DOHH2 (cell line): ENCODE measurements around the gene PREX1.

Source experiments
- H3F3A ChIP-seq: fragments of 200-600 bp; sonication (generic), shearing (Covaris generic); 2 replicates; pipeline ENCODE4 v1.6.0; 2016; ENCODE audit warnings: antibody characterized with exemption, mild to moderate bottlenecking; ENCODE audit not compliant: control insufficient read depth, insufficient read depth
- H3K27ac ChIP-seq: fragments of 200-600 bp; sonication (generic); 2 replicates; pipeline ENCODE4 v1.5.1; 2014; ENCODE audit warnings: low read depth, mild to moderate bottlenecking, low read length, moderate library complexity
- H3K27me3 ChIP-seq: fragments of 200-600 bp; sonication (generic); 2 replicates; pipeline ENCODE4 v1.6.1; 2014; ENCODE audit warnings: mild to moderate bottlenecking, low read length, mixed read lengths; ENCODE audit not compliant: control insufficient read depth
- H3K36me3 ChIP-seq: fragments of 200-600 bp; sonication (generic); 2 replicates; pipeline ENCODE4 v1.6.1; 2014; ENCODE audit warnings: mild to moderate bottlenecking, low read length, moderate library complexity, mixed read lengths; ENCODE audit not compliant: control insufficient read depth
- H3K4me1 ChIP-seq: fragments of 200-600 bp; sonication (generic); 2 replicates; pipeline ENCODE4 v1.6.1; 2014; ENCODE audit warnings: mild to moderate bottlenecking, low read length, mixed read lengths; ENCODE audit not compliant: control insufficient read depth
- H3K4me2 ChIP-seq: fragments of 200-600 bp; sonication (generic); 2 replicates; pipeline ENCODE4 v1.6.0; 2014; ENCODE audit warnings: mild to moderate bottlenecking, low read length, moderate library complexity
- H3K4me3 ChIP-seq: fragments of 200-600 bp; sonication (generic); 2 replicates; pipeline ENCODE4 v1.5.1; 2014; ENCODE audit warnings: mild to moderate bottlenecking, low read length, mixed read lengths
- H3K79me2 ChIP-seq: fragments of 200-600 bp; sonication (generic); 2 replicates; pipeline ENCODE4 v1.6.1; 2014; ENCODE audit warnings: mild to moderate bottlenecking, low read length, mixed read lengths; ENCODE audit not compliant: control insufficient read depth
- H3K9me2 ChIP-seq: fragments of 200-600 bp; sonication (generic); replicated peaks from 2 replicates; pipeline ENCODE4 v1.6.1; 2014; ENCODE audit warnings: mild to moderate bottlenecking, low read length, mixed read lengths; ENCODE audit not compliant: control insufficient read depth
- H3K9me3 ChIP-seq: fragments of 200-600 bp; sonication (generic); 2 replicates; pipeline ENCODE4 v1.6.1; 2014; ENCODE audit warnings: antibody characterized with exemption, low read length, mixed read lengths; ENCODE audit not compliant: control insufficient read depth, insufficient read depth
- H4K20me1 ChIP-seq: fragments of 200-600 bp; sonication (generic); 2 replicates; pipeline ENCODE4 v1.6.0; 2014; ENCODE audit warnings: low read depth, mild to moderate bottlenecking, antibody characterized with exemption, low read length, moderate library complexity; ENCODE audit not compliant: control insufficient read depth, insufficient read depth
- EZH2phosphoT487 ChIP-seq: fragments of 200-600 bp; sonication (generic); IDR thresholded peaks from 2 replicates; pipeline ENCODE4 v1.6.1; 2017; ENCODE audit warnings: borderline replicate concordance, mild to moderate bottlenecking, antibody characterized with exemption, low read length, moderate library complexity, mixed read lengths
- TF ChIP-seq, protein P1 (sequence below): fragments of 200-600 bp; sonication (generic); IDR thresholded peaks from one replicate; pipeline ENCODE4 v1.5.1; 2014; ENCODE audit warnings: antibody characterized with exemption, mild to moderate bottlenecking, low read depth, low read length; ENCODE audit not compliant: poor library complexity, severe bottlenecking

The PREX1 gene

DNA sequence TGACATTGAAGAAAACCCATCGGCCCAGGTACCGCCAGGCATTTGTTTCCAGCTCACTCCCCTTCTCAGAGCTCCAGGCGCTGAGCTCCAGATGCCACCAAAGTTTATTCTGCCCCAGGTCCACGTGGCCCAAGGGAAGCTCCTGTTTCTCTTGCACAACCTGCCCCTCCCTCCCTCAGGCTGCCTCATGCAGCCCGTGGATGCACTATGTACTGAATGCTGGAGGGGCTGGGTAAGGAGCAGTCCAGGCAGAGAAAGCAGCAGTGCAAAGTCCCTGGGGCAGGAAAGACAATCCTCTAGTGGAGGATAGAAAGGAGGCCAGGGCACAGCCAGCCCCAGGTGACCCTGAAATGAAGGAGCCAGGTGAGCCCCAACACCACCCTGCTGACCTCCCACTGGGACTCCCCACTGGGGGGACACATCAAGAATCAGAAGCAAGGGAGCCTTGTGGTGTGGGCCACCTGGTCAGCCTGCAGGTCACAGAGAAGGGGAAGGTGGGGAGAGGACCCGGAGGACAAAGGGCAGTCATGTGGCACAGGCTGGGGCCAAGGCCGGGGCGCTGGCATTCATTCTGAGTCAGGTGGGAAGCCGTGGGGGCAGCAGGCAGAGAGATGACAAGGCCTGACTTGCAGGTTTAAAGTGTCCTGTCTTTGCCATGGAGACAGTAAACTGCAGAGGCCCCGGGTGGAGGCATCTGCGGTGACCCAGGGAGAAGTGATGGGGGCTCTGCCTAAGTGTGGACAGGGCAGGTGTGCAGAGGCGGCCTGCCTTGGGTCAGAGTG lies 230.1 kb downstream of the PREX1 start:
- Histone ChIP-seq H3K4me2 (no peak overlapping the region), H3K79me2 (no peaks in the 10 kb centered on the region), H3K27me3 (no peaks in the 10 kb centered on the region), H3K4me3 (no peak overlapping the region), H4K20me1 (no peaks in the 10 kb centered on the region), H3K36me3 (no peaks in the 10 kb centered on the region), H3K4me1 (no peaks in the 10 kb centered on the region), H3K27ac (no peak overlapping the region), H3K9me2 (no peaks in the 10 kb centered on the region), H3F3A (no peaks in the 10 kb centered on the region), H3K9me3 (no peaks in the 10 kb centered on the region)
- TF ChIP-seq, protein P1, sequence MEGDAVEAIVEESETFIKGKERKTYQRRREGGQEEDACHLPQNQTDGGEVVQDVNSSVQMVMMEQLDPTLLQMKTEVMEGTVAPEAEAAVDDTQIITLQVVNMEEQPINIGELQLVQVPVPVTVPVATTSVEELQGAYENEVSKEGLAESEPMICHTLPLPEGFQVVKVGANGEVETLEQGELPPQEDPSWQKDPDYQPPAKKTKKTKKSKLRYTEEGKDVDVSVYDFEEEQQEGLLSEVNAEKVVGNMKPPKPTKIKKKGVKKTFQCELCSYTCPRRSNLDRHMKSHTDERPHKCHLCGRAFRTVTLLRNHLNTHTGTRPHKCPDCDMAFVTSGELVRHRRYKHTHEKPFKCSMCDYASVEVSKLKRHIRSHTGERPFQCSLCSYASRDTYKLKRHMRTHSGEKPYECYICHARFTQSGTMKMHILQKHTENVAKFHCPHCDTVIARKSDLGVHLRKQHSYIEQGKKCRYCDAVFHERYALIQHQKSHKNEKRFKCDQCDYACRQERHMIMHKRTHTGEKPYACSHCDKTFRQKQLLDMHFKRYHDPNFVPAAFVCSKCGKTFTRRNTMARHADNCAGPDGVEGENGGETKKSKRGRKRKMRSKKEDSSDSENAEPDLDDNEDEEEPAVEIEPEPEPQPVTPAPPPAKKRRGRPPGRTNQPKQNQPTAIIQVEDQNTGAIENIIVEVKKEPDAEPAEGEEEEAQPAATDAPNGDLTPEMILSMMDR: no peak
- no peak for TF ChIP-seq EZH2phosphoT487

DNA sequence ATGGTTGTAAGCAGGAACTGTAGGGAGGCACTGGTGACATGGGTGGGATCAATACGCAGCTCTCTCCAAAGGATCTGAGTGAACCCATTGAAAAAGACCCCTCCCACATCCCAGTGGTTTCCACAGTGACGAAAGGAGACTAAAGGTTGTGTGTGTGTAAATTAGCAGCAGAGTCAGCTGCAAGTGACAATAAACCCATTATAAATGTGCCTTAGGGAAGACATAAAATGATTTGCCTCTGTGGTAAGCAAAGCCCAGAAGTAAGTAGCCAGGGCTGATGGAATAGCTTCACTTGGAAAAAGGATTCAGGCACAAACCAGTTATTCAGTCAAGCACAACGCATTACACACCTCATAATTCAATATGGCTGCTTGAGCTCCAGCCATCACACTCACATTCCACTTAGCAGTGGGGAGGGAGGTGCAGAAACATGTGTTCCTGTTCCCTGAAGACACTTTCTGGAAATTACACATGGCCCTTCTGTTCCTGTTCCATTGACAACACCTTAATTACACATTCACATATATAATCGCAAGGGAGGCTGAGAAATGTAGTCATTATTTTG lies 231.4 kb downstream of the PREX1 start:
- no peaks in the 10 kb centered on the region for H4K20me1 ChIP-seq
- H3K79me2 ChIP-seq: no peaks in the 10 kb centered on the region
- no peak for TF ChIP-seq EZH2phosphoT487
- TF ChIP-seq, protein P1: no peak
- H3K9me2 ChIP-seq: no peaks in the 10 kb centered on the region
- H3K27me3 ChIP-seq: no peaks in the 10 kb centered on the region
- no peaks in the 10 kb centered on the region for H3K36me3 ChIP-seq
- H3K4me2 ChIP-seq: no peak overlapping the region
- H3K4me1 ChIP-seq: no peaks in the 10 kb centered on the region
- H3K9me3 ChIP-seq: no peaks in the 10 kb centered on the region
- no peak overlapping the region for H3K4me3 ChIP-seq
- H3F3A ChIP-seq: no peaks in the 10 kb centered on the region
- H3K27ac ChIP-seq: no peak overlapping the region

DNA sequence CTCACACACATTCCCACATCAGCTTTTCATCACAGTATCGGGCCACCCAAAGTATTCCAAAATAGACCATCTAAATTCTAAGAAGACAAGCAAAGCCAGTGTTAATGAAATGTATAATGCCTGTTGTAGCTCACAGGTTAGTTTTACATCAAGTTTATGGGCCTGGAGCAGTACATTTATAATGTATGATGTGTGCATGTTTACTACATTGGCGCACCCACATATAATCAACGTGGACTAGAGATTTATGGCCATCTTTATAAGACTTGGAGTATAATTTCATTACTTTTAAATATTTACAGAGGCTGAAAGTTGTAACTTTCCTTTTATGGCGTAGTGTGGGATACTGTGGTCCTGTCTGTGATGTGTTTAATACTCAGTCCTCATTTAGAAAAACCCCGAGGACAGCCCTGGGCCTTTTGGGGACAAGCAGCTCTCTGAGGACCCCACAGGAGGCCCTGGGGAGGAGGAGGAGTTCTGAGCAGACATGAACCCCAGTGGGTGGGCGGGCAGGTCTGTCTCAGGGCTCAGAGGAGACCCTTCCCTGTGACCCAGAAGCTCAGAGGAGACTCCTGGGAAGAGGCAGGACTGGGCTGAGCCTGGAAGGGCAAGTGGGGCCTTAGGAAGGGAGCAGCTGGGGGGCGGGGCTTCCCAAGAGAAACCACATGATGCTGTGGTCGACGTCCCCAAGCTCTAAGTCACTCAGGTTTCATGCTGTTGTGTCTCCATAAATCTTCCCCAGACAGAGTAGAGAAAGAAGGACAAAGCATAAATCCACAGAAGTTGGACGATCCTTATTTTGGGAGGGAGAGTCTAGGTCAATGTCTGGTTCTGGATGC lies 232.1 kb downstream of the PREX1 start:
- no peaks in the 10 kb centered on the region for H4K20me1 ChIP-seq
- H3K36me3 ChIP-seq: no peaks in the 10 kb centered on the region
- no peaks in the 10 kb centered on the region for H3K4me1 ChIP-seq
- H3K4me2 ChIP-seq: no peak overlapping the region
- no peaks in the 10 kb centered on the region for H3K27me3 ChIP-seq
- no peaks in the 10 kb centered on the region for H3K79me2 ChIP-seq
- no peak for TF ChIP-seq EZH2phosphoT487
- TF ChIP-seq, protein P1: no peak
- H3F3A ChIP-seq: no peaks in the 10 kb centered on the region
- no peak overlapping the region for H3K4me3 ChIP-seq
- H3K9me2 ChIP-seq: no peaks in the 10 kb centered on the region
- no peak overlapping the region for H3K27ac ChIP-seq
- H3K9me3 ChIP-seq: no peaks in the 10 kb centered on the region
